ENCODE measurements around the gene XRCC6.
"Not testable (repeated sequence)": the region's sequence is repeated elsewhere in the genome, so short reads cannot be mapped to it uniquely, and the experiment has no call there.

The XRCC6 gene
- long read RNA-seq, donor 1, transcript XRCC6-202 (13 exons, 2,296 nt), result major isoform, 94 of 162 reads
- long read RNA-seq, donor 1, transcript XRCC6-201 (12 exons, 2,709 nt), result minor isoform, 10 of 162 reads
- long read RNA-seq, donor 1, partial matches to known transcripts, result 48 of 162 reads
- long read RNA-seq, donor 1, other reads (novel, unspliced or antisense), result 6 of 162 reads
- long read RNA-seq, donor 2, transcript XRCC6-201 (12 exons, 2,709 nt), result minor isoform, 5 of 60 reads
- long read RNA-seq, donor 2, transcript XRCC6-202 (13 exons, 2,296 nt), result major isoform, 40 of 60 reads
- long read RNA-seq, donor 2, partial matches to known transcripts, result 13 of 60 reads
- long read RNA-seq, donor 2, other reads (novel, unspliced or antisense), result 0 of 60 reads
- long read RNA-seq, donor 3, transcript XRCC6-202 (13 exons, 2,296 nt), result major isoform, 31 of 55 reads
- long read RNA-seq, donor 3, partial matches to known transcripts, result 15 of 55 reads
- long read RNA-seq, donor 3, other reads (novel, unspliced or antisense), result 5 of 55 reads
- long read RNA-seq, donor 4, transcript XRCC6-202 (13 exons, 2,296 nt), result major isoform, 52 of 114 reads
- long read RNA-seq, donor 4, transcript XRCC6-201 (12 exons, 2,709 nt), result minor isoform, 10 of 114 reads
- long read RNA-seq, donor 4, partial matches to known transcripts, result 42 of 114 reads
- long read RNA-seq, donor 4, other reads (novel, unspliced or antisense), result 7 of 114 reads
- long read RNA-seq, donor 5, transcript XRCC6-202 (13 exons, 2,296 nt), result major isoform, 87 of 130 reads
- long read RNA-seq, donor 5, transcript XRCC6-201 (12 exons, 2,709 nt), result minor isoform, 14 of 130 reads
- long read RNA-seq, donor 5, partial matches to known transcripts, result 21 of 130 reads
- long read RNA-seq, donor 5, other reads (novel, unspliced or antisense), result 7 of 130 reads
- long read RNA-seq, donor 6, transcript XRCC6-202 (13 exons, 2,296 nt), result major isoform, 55 of 448 reads
- long read RNA-seq, donor 6, transcript XRCC6-201 (12 exons, 2,709 nt), result minor isoform, 5 of 448 reads
- long read RNA-seq, donor 6, partial matches to known transcripts, result 229 of 448 reads
- long read RNA-seq, donor 6, other reads (novel, unspliced or antisense), result 156 of 448 reads
- long read RNA-seq, donor 7, transcript XRCC6-202 (13 exons, 2,296 nt), result major isoform, 84 of 642 reads
- long read RNA-seq, donor 7, transcript XRCC6-201 (12 exons, 2,709 nt), result minor isoform, 12 of 642 reads
- long read RNA-seq, donor 7, partial matches to known transcripts, result 449 of 642 reads
- long read RNA-seq, donor 7, other reads (novel, unspliced or antisense), result 91 of 642 reads
- long read RNA-seq, donor 8, transcript XRCC6-202 (13 exons, 2,296 nt), result major isoform, 86 of 386 reads
- long read RNA-seq, donor 8, transcript XRCC6-201 (12 exons, 2,709 nt), result minor isoform, 12 of 386 reads
- long read RNA-seq, donor 8, partial matches to known transcripts, result 103 of 386 reads
- long read RNA-seq, donor 8, other reads (novel, unspliced or antisense), result 183 of 386 reads

DNA sequence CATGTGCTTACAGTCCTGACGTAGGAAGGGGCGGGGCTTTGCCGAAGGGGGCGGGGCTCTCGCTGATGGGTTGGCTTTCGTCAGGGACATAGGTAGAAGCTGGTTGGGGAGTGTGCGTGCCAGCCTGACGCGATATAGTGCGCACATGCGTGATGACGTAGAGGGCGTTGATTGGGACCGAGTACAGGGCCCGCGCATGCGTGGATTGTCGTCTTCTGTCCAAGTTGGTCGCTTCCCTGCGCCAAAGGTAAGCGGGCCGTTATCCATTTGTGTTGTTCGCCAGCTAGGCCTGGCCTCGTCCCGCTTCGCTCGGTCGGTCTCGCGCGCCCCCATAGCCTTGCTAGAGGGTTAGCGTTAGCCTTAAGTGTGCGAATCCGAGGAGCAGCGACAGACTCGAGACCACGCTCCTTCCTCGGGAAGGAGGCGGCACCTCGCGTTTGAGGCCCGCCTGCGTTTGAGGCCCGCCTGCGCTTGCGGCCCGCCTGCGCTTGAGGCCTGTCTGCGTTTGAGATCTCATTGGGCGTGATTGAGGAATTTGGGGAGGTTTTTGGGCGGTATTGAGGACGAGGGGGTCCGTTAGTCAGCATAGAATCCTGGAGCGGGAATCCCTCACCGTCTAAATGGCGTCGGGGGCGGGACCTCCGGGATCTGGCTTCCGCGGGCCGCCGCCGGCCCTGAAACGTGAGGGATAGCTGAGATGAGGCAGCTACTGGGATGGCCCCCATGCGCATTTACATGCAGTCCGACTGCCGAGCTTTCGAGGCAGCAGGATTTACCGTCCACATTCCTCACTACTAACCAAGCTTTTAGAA is at the start of gene XRCC6:
TSS of gene XRCC6 (plus strand) at position 197 of the 812 bp plus-strand sequence. CDS start 710 bp downstream, outside the sequence.
- peak; percentile 97 for DNase-seq

GRCh38 chr22:41571786-41572185 is 49.3 kb upstream of the XRCC6 start:
- no peak for DNase-seq

DNA sequence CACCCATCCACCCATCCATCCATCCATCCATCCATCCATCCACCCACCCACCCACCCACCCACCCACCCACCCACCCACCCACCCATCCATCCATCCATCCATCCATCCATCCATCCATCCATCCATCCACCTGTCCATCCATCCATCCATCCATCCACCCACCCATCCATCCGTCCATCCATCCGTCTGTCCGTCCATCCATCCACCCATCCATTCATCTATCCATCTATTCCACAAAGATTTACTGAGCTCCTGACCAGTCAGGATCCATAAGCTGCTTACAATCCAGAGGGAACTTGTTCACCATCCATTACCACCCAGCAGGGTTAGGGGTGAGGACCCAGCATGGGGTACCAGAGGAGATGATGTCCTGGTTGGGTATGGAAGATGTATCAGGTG is 48.8 kb upstream of the XRCC6 start:
- not testable (repeated sequence) for DNase-seq

DNA sequence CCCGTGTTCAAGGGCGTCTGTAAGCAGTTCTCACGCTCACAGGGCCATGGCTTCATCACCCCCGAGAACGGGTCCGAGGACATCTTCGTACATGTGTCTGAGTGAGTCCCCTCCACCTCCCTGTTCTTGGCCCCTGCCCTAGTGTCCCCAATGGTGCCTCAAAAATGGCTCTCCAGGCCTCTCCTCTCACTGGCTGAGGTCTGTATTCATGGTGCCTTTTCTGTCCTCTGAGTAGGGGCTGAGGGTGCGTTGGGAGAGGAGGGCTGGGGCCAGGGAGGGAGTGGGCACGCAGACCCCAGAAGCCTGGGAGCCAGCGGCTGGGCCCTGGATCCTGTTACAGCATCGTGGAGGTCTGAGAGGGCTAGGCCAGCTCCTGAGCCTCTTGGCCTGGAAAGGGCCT is 47.4 kb upstream of the XRCC6 start:
- DNase-seq, result no peak

GRCh38 chr22:41574847-41575381 is 46.2 kb upstream of the XRCC6 start:
- DNase-seq, result no peak

DNA sequence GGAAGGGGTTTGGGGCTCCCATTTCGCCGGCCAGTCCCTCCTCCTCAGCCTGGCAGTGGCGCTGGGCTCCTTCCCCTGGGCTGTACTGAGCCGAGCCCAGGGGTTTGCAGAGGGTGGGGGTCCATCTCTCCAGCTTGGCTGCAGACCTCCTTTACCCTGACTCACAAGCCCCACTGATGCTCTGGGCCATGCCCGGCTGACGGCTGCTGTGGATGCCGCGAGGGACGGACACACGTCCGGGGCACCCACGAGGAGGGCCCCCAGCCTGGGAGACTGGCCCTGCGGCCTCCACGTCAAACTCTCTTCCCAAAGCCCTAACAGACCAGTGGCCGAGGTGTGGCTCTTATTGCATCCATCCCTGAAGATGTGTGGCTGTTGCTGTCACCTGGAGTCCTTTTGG is 45.6 kb upstream of the XRCC6 start:
- DNase-seq, result no peak

DNA sequence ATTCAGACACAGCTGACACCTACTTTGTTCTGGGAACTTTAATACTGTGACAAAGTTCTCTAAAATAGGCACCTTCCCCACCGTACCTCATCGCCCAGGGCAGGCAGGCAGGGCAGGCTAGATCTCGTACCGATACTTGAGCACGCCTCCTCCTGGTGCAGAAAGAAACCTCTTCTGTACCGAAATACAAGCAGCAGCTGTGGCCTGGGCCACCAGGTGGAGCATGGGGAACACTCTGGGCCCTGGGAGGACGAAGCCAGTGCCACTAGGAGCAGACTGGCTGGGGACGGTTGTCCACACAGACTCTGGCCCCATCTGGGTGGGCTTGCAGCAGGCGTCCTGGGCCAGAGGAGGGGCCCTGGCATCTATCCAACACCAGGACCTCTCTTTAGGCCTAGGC is 44.2 kb upstream of the XRCC6 start:
- no peak for DNase-seq

- DNase-seq, result no peak
Observed at GRCh38 chr22:41578114-41578513, 43.0 kb upstream of the XRCC6 start.

- DNase-seq, result no peak
Observed at GRCh38 chr22:41578818-41579217, 42.3 kb upstream of the XRCC6 start.

DNA sequence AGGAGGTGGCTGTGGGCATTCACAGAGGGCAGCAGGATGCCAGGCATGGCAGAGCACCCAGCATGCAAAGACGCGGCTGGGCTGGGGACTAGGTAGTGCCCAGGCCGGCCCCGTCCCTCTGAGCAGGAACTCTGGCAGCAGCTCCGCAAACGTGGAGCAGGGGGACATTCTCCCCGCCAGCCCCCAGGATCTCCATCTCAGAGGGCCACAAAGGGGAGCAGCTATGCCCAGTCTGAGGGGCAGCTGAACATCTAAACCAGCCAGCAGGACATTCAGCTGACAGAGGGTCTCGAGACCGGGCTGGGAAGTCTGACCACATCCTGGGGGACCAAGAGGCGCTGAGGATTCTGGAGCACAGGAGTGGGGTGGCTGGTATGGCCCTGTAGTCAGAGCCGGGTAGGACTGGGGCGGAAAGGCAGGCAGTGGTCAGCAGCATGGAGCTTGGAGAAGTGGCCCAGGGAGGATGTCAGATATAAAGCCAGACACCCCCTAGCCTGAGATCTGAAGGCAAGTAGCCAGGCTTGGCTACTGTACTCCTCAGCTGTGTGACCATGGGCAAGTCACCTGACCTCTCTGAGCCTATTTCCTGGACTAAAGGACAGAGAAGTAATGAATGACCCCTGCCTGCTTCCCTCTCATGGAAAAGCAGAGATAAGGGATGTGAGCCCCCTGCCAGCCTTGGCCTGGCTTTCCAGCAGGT is 41.6 kb upstream of the XRCC6 start:
- DNase-seq, result no peak

DNA sequence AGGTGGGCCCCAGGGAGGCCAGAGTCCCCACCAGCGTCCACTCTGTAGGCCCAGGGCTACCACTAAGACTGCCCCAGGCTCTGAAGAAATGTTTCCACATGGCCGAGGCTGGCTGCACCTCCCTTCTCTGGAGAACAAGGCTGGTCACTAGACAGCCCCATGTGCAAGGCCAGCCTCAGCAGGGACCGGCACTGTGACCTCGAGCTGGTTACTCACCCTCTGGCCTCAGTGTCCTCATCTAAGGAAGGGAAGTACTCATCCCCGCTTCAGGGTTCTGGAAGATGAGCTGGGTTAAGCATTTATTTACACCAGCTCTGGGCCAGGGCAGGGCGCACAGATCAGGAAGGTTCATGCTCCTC is 41.1 kb upstream of the XRCC6 start:
- DNase-seq, result no peak

GRCh38 chr22:41582694-41583093 is 38.4 kb upstream of the XRCC6 start:
- DNase-seq, result no peak

GRCh38 chr22:41584881-41585280 is 36.2 kb upstream of the XRCC6 start:
- no peak for DNase-seq

- no peak for DNase-seq
Observed at GRCh38 chr22:41585898-41586297, 35.2 kb upstream of the XRCC6 start.

DNA sequence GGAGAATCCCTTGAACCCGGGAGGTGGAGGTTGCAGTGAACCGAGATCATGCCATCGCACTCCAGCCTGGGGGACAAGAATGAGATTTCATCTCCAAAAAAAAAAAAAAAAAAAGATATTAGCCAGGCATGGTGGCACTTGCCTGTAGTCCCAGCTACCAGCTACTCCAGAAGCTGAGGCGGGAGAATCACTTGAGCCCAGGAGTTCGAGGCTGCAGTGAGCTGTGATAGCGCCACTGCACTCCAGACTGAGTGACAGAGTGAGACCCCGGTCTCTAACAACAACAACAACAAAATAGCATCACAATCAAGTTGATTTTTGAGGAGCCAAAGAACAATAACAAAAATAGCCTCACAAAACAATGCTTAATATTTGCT is 33.8 kb upstream of the XRCC6 start:
- no peak for DNase-seq

DNA sequence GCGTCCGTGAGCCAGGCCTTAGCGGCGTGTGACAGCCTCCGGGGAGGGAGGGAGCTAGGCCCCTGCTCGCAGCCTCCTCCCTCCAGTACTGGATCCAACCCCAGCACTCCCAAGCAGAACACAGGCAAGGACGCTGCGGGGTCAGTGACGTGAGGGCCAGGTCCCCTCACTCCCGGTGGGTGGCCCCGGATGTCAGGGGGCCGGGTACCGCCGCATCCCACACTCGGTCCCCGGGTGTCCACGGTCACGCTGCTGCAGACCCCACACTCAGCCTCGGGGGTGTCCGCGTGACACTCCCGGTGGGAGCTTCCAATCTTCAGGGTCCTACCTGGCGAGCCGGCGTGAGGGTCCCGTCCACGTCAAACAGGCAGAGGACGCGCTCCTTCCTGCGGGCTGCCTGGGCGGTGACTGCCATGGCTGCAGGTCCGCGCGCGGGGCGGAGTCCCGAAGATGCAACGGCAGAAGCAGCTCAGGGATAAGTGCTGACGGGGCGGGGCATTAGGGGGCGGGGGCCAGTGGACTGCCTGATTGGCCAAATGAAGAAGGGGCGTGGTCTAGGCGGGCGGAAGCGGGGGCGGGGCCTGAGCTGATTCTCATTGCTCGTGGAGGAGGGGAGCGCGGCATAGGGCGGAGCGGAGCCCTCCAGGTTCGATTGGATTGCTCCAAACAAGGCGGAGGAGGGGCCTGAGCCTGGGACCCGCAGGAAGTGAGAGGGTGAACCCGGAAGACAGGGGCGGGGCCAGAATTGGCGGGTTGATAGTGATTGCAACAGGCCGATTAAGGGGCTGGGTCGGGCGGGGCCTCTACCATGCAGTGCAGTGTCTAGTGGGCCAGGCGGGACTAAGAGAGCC is 31.5 kb upstream of the XRCC6 start, which contains the start of gene PMM1:
TSS of gene PMM1 (minus strand) at position 450 of the 851 bp plus-strand sequence. CDS start at position 415, 35 bp downstream.
- DNase-seq, result peak; percentile 87

DNA sequence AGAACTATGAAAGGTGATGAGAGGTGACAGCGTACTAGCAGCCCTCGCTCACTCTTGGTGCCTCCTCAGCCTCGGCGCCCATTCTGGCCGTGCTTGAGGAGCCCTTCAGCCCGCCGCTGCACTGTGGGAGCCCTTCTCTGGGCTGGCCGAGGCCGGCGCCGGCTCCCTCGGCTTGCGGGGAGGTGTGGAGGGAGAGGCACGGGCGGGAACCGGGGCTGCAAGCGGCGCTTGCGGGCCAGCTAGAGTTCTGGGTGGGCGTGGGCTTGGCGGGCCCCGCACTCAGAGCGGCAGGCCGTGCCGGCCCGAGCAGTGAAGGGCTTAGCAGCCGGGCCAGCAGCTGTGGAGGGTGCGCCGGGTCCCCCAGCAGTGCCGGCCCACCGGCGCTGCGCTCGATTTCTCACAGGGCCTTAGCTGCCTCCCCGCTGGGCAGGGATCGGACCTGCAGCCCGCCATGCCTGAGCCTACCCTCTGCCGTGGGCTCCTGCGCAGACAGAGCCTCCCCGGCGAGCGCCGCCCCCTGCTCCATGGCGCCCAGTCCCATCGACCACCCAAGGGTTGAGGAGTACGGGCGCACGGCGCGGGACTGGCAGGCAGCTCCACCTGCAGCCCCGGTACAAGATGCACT is 27.6 kb upstream of the XRCC6 start:
- not testable (repeated sequence) for DNase-seq

DNA sequence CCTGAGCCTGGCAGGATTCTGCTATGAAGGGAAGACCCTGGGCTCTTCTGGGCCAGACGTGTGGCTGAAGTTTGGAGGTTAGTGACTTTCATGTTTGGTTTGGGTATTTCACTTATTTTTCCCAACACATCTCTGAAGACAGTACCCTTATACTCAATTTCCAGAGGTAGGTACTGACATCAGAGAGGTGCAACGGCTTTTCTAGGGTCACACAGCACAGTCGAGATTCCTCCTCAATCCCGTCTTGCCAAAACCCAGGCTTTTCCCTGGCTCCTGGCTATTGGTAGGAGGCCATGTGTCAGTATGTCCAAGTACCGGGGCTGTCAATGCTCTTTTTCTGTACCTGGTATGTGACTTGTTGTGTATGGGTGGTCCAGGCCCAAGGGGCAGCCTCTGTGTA is 25.4 kb upstream of the XRCC6 start:
- DNase-seq, result no peak
